ENCODE measurements around the gene AIFM1. TPM values are rescaled to one million over a fixed set of nuclear protein-coding genes. Genes with fewer than 3 reads are reported as not detected.

AIFM1 gene
- total and polyA plus RNA-seq, 7 experiments from 2014 or later: 11.6 to 35.8 (median 24.8) TPM

DNA sequence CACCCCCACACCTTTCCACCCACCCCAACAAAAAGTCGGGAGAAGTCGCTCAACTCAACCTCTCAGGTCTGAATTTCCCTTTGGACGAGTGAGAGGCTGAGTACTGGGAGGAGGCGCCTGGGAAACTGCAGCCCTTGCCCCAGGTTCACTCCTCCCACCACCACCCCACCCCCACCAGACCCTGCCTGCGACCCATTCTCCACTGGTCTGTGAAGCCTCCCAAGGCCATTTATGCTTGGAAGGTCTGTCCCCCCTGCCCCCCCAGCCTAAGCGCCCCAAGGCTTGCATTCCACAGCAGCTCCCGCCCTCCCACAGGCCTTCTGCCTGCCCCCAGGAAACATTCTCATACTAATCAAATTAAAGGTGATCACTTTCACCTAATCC is 82.5 kb downstream of the AIFM1 start:
- ATAC-seq (no peak), DNase-seq (no peak)
- peak overlapping the region; percentile 73 for H3K27ac ChIP-seq (ENCODE audit: low read depth, low read length)
- Mint-ChIP-seq H3K27me3 (no peaks in the 10 kb centered on the region), H3K4me3 (peak overlapping the region; percentile 86 to 93 (median 89)), H3K36me3 (peaks cover 0 to 20% (median 3%) of the 10 kb centered on the region in 5 donors), H3K9me3 (no peaks in the 10 kb centered on the region), H3K27ac (peak overlapping the region; percentile 55 to 97 (median 94)), H3K4me1 (peaks cover 25 to 70% (median 50%) of the 10 kb centered on the region in 7 donors)
- no peaks in the 10 kb centered on the region for H3K27me3 ChIP-seq (ENCODE audit: control insufficient read depth in 2 of 2, insufficient read depth in 2 of 2, low read length in 2 of 2)
- peaks cover 30 to 36% of the 10 kb centered on the region in 2 donors for H3K4me1 ChIP-seq (ENCODE audit: control insufficient read depth in 2 of 2, insufficient read depth in 2 of 2, low read length in 2 of 2)
- H3K36me3 ChIP-seq (ENCODE audit: control insufficient read depth in 2 of 3, insufficient read depth in 3 of 3, low read length in 3 of 3): peaks cover 0 to 13% (median 2%) of the 10 kb centered on the region in 3 experiments
- H3K4me3 ChIP-seq (ENCODE audit: low read length): peak overlapping the region; percentile 42
- no peaks in the 10 kb centered on the region for H3K9me3 ChIP-seq (ENCODE audit: control insufficient read depth in 2 of 3, low read length in 3 of 3)
- CTCF ChIA-PET: interaction anchor here (5.5 kb wide), 1 partner anchor 37 kb away, joined by 83 read pairs; no protein-coding TSS in a partner anchor
- POLR2A ChIA-PET: interaction anchor here (5.3 kb wide), 1 partner anchor 14 kb away, joined by 44 read pairs; no protein-coding TSS in a partner anchor
- intact Hi-C loops (cut with micrococcal nuclease): loop anchor here in 1 of 2 donors (2.0 to 10.0 kb wide), 2 partner anchors 16 to 1732 kb away; no protein-coding TSS in a partner anchor

DNA sequence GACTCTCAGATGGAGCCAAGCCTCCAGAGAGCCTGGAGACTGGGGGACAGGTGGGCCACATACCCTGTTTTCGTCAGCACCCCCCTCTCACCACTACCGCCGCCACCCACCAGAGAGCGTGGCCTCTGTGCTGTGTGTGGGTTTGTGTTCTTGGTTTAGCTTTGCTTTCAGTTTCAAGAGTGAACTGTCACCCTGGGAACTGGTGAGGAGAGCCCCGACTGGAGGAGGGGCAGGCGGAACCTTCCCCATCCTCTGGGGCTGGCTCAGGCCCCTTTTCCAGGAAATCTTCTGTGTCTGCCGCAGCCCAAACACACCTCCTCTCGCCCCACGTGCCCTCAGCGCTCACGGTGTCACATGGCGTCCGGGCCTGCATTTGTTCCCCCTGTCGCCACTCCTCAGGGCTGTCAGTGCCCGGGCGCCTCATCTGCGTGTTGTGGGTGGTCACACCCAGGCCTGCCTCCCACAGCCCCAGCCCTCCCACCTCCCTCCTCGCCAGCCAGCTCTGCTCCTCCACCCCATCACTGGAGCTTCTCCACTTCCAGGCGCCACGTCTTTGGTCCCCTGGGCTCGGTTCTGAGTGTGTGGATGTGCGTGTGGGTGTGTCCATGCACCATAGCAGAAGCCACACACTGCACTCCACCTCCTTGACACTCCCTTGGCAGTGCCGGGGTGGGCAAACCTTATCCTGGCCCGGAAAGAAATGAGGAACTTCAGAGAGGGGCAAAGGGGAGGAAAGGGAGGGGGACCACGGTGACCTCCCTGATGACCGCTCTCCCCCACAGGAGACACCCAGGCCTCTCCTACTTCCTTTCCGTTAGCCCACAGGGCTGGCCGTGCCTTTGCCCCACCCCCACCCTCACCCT is 83.2 kb downstream of the AIFM1 start:
- peak overlapping the region; percentile 42 for H3K4me3 ChIP-seq (ENCODE audit: low read length)
- ChIA-PET POLR2A (interaction anchor here (0.7 to 2.2 kb wide), 7 partner anchors 10 to 110 kb away, joined by 3 to 12 read pairs (median 5); no protein-coding TSS in a partner anchor), CTCF (interaction anchor here (0.6 to 5.5 kb wide), 4 partner anchors 9 to 109 kb away, joined by 3 to 83 read pairs (median 14); no protein-coding TSS in a partner anchor)

DNA sequence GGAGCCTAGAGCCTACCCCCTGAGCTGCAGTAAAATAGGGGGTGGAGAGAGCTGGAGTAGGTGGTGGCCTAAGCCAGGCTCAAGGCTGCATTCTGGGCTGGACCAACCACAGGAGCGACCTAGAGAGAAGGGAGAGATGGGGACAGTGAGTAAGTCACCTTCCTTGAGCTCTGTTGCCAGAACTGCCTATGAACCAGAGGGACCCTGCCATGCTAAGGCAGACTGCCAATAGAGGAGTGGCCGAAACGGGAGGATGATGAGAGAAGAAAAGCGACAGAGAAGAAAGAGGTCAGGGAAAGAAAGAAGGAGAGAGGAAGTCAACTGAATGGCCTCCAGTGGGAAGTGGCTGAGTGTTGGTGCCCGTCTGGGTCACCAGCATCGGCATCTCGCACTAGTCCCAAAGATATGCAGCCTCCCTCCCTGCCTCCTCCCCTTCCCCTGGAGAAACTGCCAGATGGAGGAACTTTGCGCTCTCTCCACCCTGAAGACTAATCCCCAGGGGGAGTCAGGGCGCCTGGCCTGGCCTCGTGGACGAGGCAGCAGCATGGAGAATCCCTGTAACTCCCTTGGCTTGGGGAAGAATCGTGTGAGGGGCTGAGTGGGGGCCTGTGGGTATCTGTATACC is 84.1 kb downstream of the AIFM1 start:
- ATAC-seq: no peak
- H3K27ac Mint-ChIP-seq: peak overlapping the region; percentile 88 to 96 (median 94)
- peak overlapping the region; percentile 74 to 93 (median 84) for H3K4me3 Mint-ChIP-seq
- Histone ChIP-seq H3K27ac (ENCODE audit: low read depth, low read length) (peak overlapping the region; percentile 73), H3K27me3 (ENCODE audit: control insufficient read depth in 2 of 2, insufficient read depth in 2 of 2, low read length in 2 of 2) (no peaks in the 10 kb centered on the region), H3K9me3 (ENCODE audit: control insufficient read depth in 2 of 3, low read length in 3 of 3) (no peaks in the 10 kb centered on the region), H3K4me3 (ENCODE audit: low read length) (peak overlapping the region; percentile 42), H3K36me3 (ENCODE audit: control insufficient read depth in 2 of 3, insufficient read depth in 3 of 3, low read length in 3 of 3) (peaks cover 0 to 13% (median 2%) of the 10 kb centered on the region in 3 experiments), H3K4me1 (ENCODE audit: control insufficient read depth in 2 of 2, insufficient read depth in 2 of 2, low read length in 2 of 2) (peaks cover 26 to 32% of the 10 kb centered on the region in 2 donors)
- H3K4me1 Mint-ChIP-seq: peaks cover 19 to 58% (median 41%) of the 10 kb centered on the region in 7 donors
- no peak for DNase-seq
- H3K9me3 Mint-ChIP-seq: no peaks in the 10 kb centered on the region
- CTCF ChIA-PET: interaction anchor here (0.6 to 5.5 kb wide), 11 partner anchors 10 to 112 kb away, joined by 3 to 83 read pairs (median 4); no protein-coding TSS in a partner anchor
- no peaks in the 10 kb centered on the region for H3K27me3 Mint-ChIP-seq
- POLR2A ChIA-PET: interaction anchor here (0.5 to 2.2 kb wide), 11 partner anchors 11 to 286 kb away, joined by 3 to 12 read pairs (median 3); partner anchors contain the start of gene AIFM1
- peaks cover 0 to 17% (median 3%) of the 10 kb centered on the region in 5 donors for H3K36me3 Mint-ChIP-seq
- intact Hi-C loops (cut with micrococcal nuclease): loop anchor here (1.0 to 10.0 kb wide), 10 partner anchors 11 to 1733 kb away; partner anchors contain the start of genes ELF4 (in 2 of the 2), AIFM1 (in 1 of the 2), ENOX2 (in 1 of the 2) and RAB33A (in 1 of the 2)

More for the DNA sequence above, 83.2 kb downstream of the AIFM1 start:
- H3K27me3 ChIP-seq (ENCODE audit: control insufficient read depth in 2 of 2, insufficient read depth in 2 of 2, low read length in 2 of 2): no peaks in the 10 kb centered on the region
- Mint-ChIP-seq H3K27me3 (no peaks in the 10 kb centered on the region), H3K27ac (peak overlapping the region; percentile 85 to 96 (median 94)), H3K36me3 (peaks cover 0 to 17% (median 3%) of the 10 kb centered on the region in 5 donors), H3K9me3 (no peaks in the 10 kb centered on the region), H3K4me3 (peak overlapping the region; percentile 74 to 93 (median 84)), H3K4me1 (peaks cover 20 to 64% (median 44%) of the 10 kb centered on the region in 7 donors)
- peak; percentile 83 for ATAC-seq
- peak overlapping the region; percentile 73 for H3K27ac ChIP-seq (ENCODE audit: low read depth, low read length)
- H3K36me3 ChIP-seq (ENCODE audit: control insufficient read depth in 2 of 3, insufficient read depth in 3 of 3, low read length in 3 of 3): peaks cover 0 to 13% (median 2%) of the 10 kb centered on the region in 3 experiments
- H3K4me1 ChIP-seq (ENCODE audit: control insufficient read depth in 2 of 2, insufficient read depth in 2 of 2, low read length in 2 of 2): peaks cover 26 to 32% of the 10 kb centered on the region in 2 donors
- intact Hi-C loops (cut with micrococcal nuclease): loop anchor here (1.0 to 10.0 kb wide), 9 partner anchors 10 to 1732 kb away; partner anchors contain the start of genes ELF4 (in 2 of the 2), AIFM1 (in 1 of the 2), ENOX2 (in 1 of the 2) and RAB33A (in 1 of the 2)
- peak; percentile 18 to 79 (median 71) for DNase-seq
- H3K9me3 ChIP-seq (ENCODE audit: control insufficient read depth in 2 of 3, low read length in 3 of 3): no peaks in the 10 kb centered on the region

DNA sequence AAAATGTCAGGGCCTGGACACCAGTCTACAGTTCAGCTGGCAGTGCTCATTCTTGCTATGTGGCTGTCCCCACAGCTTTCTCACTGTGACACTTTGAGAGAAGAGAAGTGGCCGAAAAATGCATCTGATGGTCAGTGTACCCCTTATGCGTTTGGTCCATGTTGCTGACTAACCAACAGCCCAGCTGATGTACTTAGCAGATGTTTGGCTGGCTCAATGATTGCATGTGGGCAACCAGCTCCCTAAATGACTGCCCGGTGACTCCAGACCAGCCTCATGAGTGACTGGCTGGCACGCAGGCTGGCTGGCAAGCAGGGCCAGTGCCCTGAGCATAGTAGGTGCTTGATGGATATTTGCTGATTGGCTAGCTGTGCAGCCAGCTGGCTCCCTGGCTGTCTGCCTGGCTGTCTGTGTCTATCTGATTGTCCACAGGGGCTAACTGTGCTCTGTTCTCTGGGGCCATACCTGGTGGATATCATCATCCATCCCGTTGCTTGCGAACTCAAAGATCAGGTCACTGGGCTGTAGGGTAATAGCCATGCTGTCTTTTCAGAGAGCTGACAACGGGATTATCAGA is 84.8 kb downstream of the AIFM1 start:
- no peaks in the 10 kb centered on the region for H3K27me3 ChIP-seq (ENCODE audit: control insufficient read depth in 2 of 2, insufficient read depth in 2 of 2, low read length in 2 of 2)
- intact Hi-C loops (cut with micrococcal nuclease): loop anchor here (2.0 to 10.0 kb wide), 2 partner anchors 1732 to 1734 kb away; no protein-coding TSS in a partner anchor
- H3K27ac ChIP-seq (ENCODE audit: low read depth, low read length): peak overlapping the region; percentile 73
- peaks cover 0 to 14% (median 3%) of the 10 kb centered on the region in 5 donors for H3K36me3 Mint-ChIP-seq
- DNase-seq (no peak), ATAC-seq (no peak)
- H3K9me3 ChIP-seq (ENCODE audit: control insufficient read depth in 2 of 3, low read length in 3 of 3): no peaks in the 10 kb centered on the region
- peaks cover 19 to 53% (median 42%) of the 10 kb centered on the region in 7 donors for H3K4me1 Mint-ChIP-seq
- H3K36me3 ChIP-seq (ENCODE audit: control insufficient read depth in 2 of 3, insufficient read depth in 3 of 3, low read length in 3 of 3): peaks cover 0 to 13% (median 2%) of the 10 kb centered on the region in 3 experiments
- H3K4me3 ChIP-seq (ENCODE audit: low read length): no peak overlapping the region
- peak overlapping the region in 6 of 10 donors; percentile 66 to 91 (median 81) for H3K4me3 Mint-ChIP-seq
- peak overlapping the region in 6 of 9 donors; percentile 43 to 94 (median 92) for H3K27ac Mint-ChIP-seq
- H3K9me3 Mint-ChIP-seq: no peaks in the 10 kb centered on the region
- POLR2A ChIA-PET: interaction anchor here (0.9 to 2.2 kb wide), 5 partner anchors 11 to 90 kb away, joined by 3 to 12 read pairs (median 3); partner anchors contain the start of gene AIFM1
- CTCF ChIA-PET: interaction anchor here (0.5 to 5.5 kb wide), 14 partner anchors 11 to 113 kb away, joined by 3 to 83 read pairs (median 4); no protein-coding TSS in a partner anchor
- peaks cover 26 to 32% of the 10 kb centered on the region in 2 donors for H3K4me1 ChIP-seq (ENCODE audit: control insufficient read depth in 2 of 2, insufficient read depth in 2 of 2, low read length in 2 of 2)
- no peaks in the 10 kb centered on the region for H3K27me3 Mint-ChIP-seq

DNA sequence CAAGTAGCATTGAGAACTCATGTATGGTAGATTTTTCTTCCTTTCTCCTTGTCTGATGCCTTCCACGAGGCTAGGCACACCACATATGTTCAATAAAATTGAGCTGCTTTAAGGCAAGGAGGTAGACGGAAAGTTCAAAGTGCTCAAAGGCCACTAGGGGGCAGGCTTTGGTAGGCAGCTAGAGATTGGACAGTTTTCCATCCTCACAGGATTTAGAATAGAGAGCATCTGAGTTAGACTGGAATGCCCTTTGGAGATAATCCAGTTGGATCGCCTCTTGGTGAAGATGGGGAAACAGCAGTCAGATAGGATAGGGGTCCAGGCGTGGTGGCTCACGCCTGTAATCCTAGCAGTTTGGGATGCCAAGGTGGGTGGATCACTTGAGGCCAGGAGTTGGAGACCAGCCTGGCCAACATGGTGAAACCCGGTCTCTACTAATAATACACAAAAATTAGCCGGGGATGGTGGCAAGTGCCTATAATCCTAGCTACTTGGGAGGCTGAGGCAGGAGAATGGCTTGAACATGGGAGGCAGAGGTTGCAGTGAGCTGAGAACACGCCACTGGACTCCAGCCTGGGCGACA is 85.7 kb downstream of the AIFM1 start:
- Histone ChIP-seq H3K4me1 (ENCODE audit: control insufficient read depth in 2 of 2, insufficient read depth in 2 of 2, low read length in 2 of 2) (peaks cover 26 to 30% of the 10 kb centered on the region in 2 donors), H3K9me3 (ENCODE audit: control insufficient read depth in 2 of 3, low read length in 3 of 3) (no peaks in the 10 kb centered on the region), H3K36me3 (ENCODE audit: control insufficient read depth in 2 of 3, insufficient read depth in 3 of 3, low read length in 3 of 3) (peaks cover 0 to 13% (median 2%) of the 10 kb centered on the region in 3 experiments), H3K4me3 (ENCODE audit: low read length) (no peak overlapping the region), H3K27me3 (ENCODE audit: control insufficient read depth in 2 of 2, insufficient read depth in 2 of 2, low read length in 2 of 2) (no peaks in the 10 kb centered on the region), H3K27ac (ENCODE audit: low read depth, low read length) (peak overlapping the region; percentile 41)
- peak in 8 of 9 donors; percentile 13 to 66 (median 52) for DNase-seq
- H3K27ac Mint-ChIP-seq: peak overlapping the region; percentile 66 to 92 (median 85)
- H3K27me3 Mint-ChIP-seq: no peaks in the 10 kb centered on the region
- POLR2A ChIA-PET: interaction anchor here (0.6 to 1.6 kb wide), 4 partner anchors 14 to 86 kb away, joined by 3 to 6 read pairs (median 4); partner anchors contain the start of gene AIFM1
- CTCF ChIA-PET: interaction anchor here (0.6 to 5.5 kb wide), 20 partner anchors 9 to 477 kb away, joined by 3 to 83 read pairs (median 4); no protein-coding TSS in a partner anchor
- peak overlapping the region in 7 of 10 donors; percentile 14 to 64 (median 47) for H3K4me3 Mint-ChIP-seq
- intact Hi-C loops (cut with micrococcal nuclease): loop anchor here (1.0 to 10.0 kb wide), 3 partner anchors 112 to 1735 kb away; no protein-coding TSS in a partner anchor
- peaks cover 19 to 46% (median 42%) of the 10 kb centered on the region in 7 donors for H3K4me1 Mint-ChIP-seq
- no peak for ATAC-seq
- peaks cover 0 to 18% (median 3%) of the 10 kb centered on the region in 5 donors for H3K36me3 Mint-ChIP-seq
- H3K9me3 Mint-ChIP-seq: no peaks in the 10 kb centered on the region

All from naive thymus-derived CD4-positive, alpha-beta T cell (primary cell).